ENCODE measurements around the gene CCDC201.
"Not testable (repeated sequence)": the region's sequence is repeated elsewhere in the genome, so short reads cannot be mapped to it uniquely, and the experiment has no call there.

CCDC201 gene

GRCh38 chr7:45872116-45873034, 507 bp downstream of the CCDC201 start:
- DNase-seq, result no peak

GRCh38 chr7:45869426-45869825, 3.5 kb downstream of the CCDC201 start:
- no peak for DNase-seq

- DNase-seq, result no peak
Measured at GRCh38 chr7:45867471-45867870, 5.4 kb downstream of the CCDC201 start.

- DNase-seq, result no peak
Measured at GRCh38 chr7:45865594-45866410, 7.1 kb downstream of the CCDC201 start.

- DNase-seq, result no peak
Measured at GRCh38 chr7:45863715-45864114, 9.2 kb downstream of the CCDC201 start.

- DNase-seq, result not testable (repeated sequence)
Measured at GRCh38 chr7:45856888-45857287, 16.0 kb downstream of the CCDC201 start.

- DNase-seq, result not testable (repeated sequence)
Measured at GRCh38 chr7:45855680-45856079, 17.2 kb downstream of the CCDC201 start.

GRCh38 chr7:45853491-45853890, 19.4 kb downstream of the CCDC201 start:
- not testable (repeated sequence) for DNase-seq

GRCh38 chr7:45852984-45853383, 19.9 kb downstream of the CCDC201 start:
- not testable (repeated sequence) for DNase-seq

- DNase-seq, result not testable (repeated sequence)
Measured at GRCh38 chr7:45848734-45849133, 24.1 kb downstream of the CCDC201 start.

GRCh38 chr7:45846536-45846935, 26.3 kb downstream of the CCDC201 start:
- not testable (repeated sequence) for DNase-seq

- not testable (repeated sequence) for DNase-seq
Measured at GRCh38 chr7:45841926-45842717, 30.8 kb downstream of the CCDC201 start.

GRCh38 chr7:45838852-45839251, 34.0 kb downstream of the CCDC201 start:
- not testable (repeated sequence) for DNase-seq

- DNase-seq, result not testable (repeated sequence)
Measured at GRCh38 chr7:45832433-45833177, 40.3 kb downstream of the CCDC201 start.

- DNase-seq, result not testable (repeated sequence)
Measured at GRCh38 chr7:45829846-45830245, 43.0 kb downstream of the CCDC201 start.

- not testable (repeated sequence) for DNase-seq
Measured at GRCh38 chr7:45827731-45828130, 45.2 kb downstream of the CCDC201 start.

- DNase-seq, result not testable (repeated sequence)
Measured at GRCh38 chr7:45826550-45826949, 46.3 kb downstream of the CCDC201 start.

- DNase-seq, result not testable (repeated sequence)
Measured at GRCh38 chr7:45818763-45819162, 54.1 kb downstream of the CCDC201 start.

GRCh38 chr7:45817913-45818312, 55.0 kb downstream of the CCDC201 start:
- not testable (repeated sequence) for DNase-seq

GRCh38 chr7:45817016-45817415, 55.9 kb downstream of the CCDC201 start:
- not testable (repeated sequence) for DNase-seq

GRCh38 chr7:45814216-45815118, 58.4 kb downstream of the CCDC201 start:
- not testable (repeated sequence) for DNase-seq
